IMR-90 (cell line): ENCODE results near the gene IL4R. TPM values are rescaled to one million over a fixed set of nuclear protein-coding genes. Genes with fewer than 3 reads are reported as not detected.
A peak's percentile ranks its signal among the peaks of the same experiment; 100 is the strongest.

Experiments used
- ATAC-seq: fragments of 200-7000 bp; cut with Tn5 transposase; 2 replicates; pipeline ENCODE4 v1.9.1; 2020; ENCODE audit warnings: low read depth, mild to moderate bottlenecking, moderate library complexity
- BruUV-seq: library from RNA; stranded (reverse); fragments of 400-500 nt; replicated peaks from 2 replicates; lab custom pipeline; 2021; lab: Mats Ljungman, UMichigan
- CTCF ChIA-PET: fragments of 300-600 bp; formaldehyde crosslinking; extraction: SDS; loops from one replicate; lab custom pipeline; 2021; ENCODE audit warnings: antibody characterized with exemption; lab: Yijun Ruan, JAX
- POLR2A ChIA-PET: fragments of 300-600 bp; sonication (Branson Sonifier 250); formaldehyde crosslinking; loops from one replicate; lab custom pipeline; 2022; ENCODE audit warnings: antibody characterized with exemption; ENCODE audit not compliant: unreplicated experiment; lab: Charles Lee
- DNase-seq: peaks from one replicate; pipeline ENCODE4 v3.0.0; 2013
- H2AFZ ChIP-seq: replicated peaks from 2 replicates; pipeline ENCODE3; 2013; ENCODE audit warnings: low read length, mild to moderate bottlenecking; ENCODE audit not compliant: poor library complexity
- H2AK5ac ChIP-seq: 2 replicates; pipeline ENCODE4 v1.6.1; 2013; ENCODE audit warnings: low read depth, low read length, inconsistent platforms
- H2AK9ac ChIP-seq: replicated peaks from 2 replicates; pipeline ENCODE3; 2013; ENCODE audit warnings: mild to moderate bottlenecking, low read depth, low read length, moderate library complexity; ENCODE audit not compliant: poor library complexity
- H2BK120ac ChIP-seq: 2 replicates; pipeline ENCODE4 v1.6.1; 2013; ENCODE audit warnings: low read depth, low read length, inconsistent platforms
- H2BK15ac ChIP-seq: 3 replicates; pipeline ENCODE4 v1.6.1; 2013; ENCODE audit warnings: low read depth, low read length, inconsistent platforms
- H2BK20ac ChIP-seq: 2 replicates; pipeline ENCODE4 v1.6.1; 2013; ENCODE audit warnings: low read depth, mild to moderate bottlenecking, inconsistent platforms, low read length, moderate library complexity
- H2BK5ac ChIP-seq: 2 replicates; pipeline ENCODE4 v1.6.1; 2013; ENCODE audit warnings: mild to moderate bottlenecking, low read depth, low read length, inconsistent platforms; ENCODE audit not compliant: poor library complexity, severe bottlenecking
- H3K14ac ChIP-seq: replicated peaks from 2 replicates; pipeline ENCODE4 v1.6.1; 2013; ENCODE audit warnings: low read depth, low read length, inconsistent platforms
- H3K18ac ChIP-seq: 2 replicates; pipeline ENCODE4 v1.6.1; 2013; ENCODE audit warnings: low read depth, low read length, control low read depth
- H3K23ac ChIP-seq: 2 replicates; pipeline ENCODE4 v1.6.1; 2013; ENCODE audit warnings: low read depth, low read length, inconsistent platforms
- H3K27ac ChIP-seq: 2 replicates; pipeline ENCODE4 v1.5.1; 2013; ENCODE audit warnings: mild to moderate bottlenecking, control low read depth, low read length; ENCODE audit not compliant: insufficient read depth
- H3K27me3 ChIP-seq: 2 replicates; pipeline ENCODE4 v1.6.1; 2013; ENCODE audit warnings: low read length; ENCODE audit not compliant: control insufficient read depth, insufficient read depth
- H3K36me3 ChIP-seq: 2 replicates; pipeline ENCODE4 v1.6.1; 2013; ENCODE audit warnings: low read length, mixed read lengths; ENCODE audit not compliant: control insufficient read depth, insufficient read depth
- H3K4ac ChIP-seq: 2 replicates; pipeline ENCODE4 v1.6.1; 2013; ENCODE audit warnings: low read depth, low read length, inconsistent platforms
- H3K4me1 ChIP-seq: 2 replicates; pipeline ENCODE4 v1.6.1; 2013; ENCODE audit warnings: low read length, mixed read lengths; ENCODE audit not compliant: control insufficient read depth, insufficient read depth
- H3K4me2 ChIP-seq: 2 replicates; pipeline ENCODE4 v1.6.1; 2013; ENCODE audit warnings: low read depth, mild to moderate bottlenecking, control low read depth, low read length, moderate library complexity
- H3K4me3 ChIP-seq: 2 replicates; pipeline ENCODE4 v1.5.1; 2013; ENCODE audit warnings: low read depth, mild to moderate bottlenecking, control low read depth, low read length, moderate library complexity; ENCODE audit not compliant: insufficient read depth
- H3K56ac ChIP-seq: 2 replicates; pipeline ENCODE4 v1.6.1; 2013; ENCODE audit warnings: low read length, inconsistent platforms; ENCODE audit not compliant: insufficient read depth; ENCODE audit errors: extremely low read depth
- H3K79me1 ChIP-seq, 2 experiments: 2 replicates each; pipeline ENCODE4 v1.6.1; 2013; ENCODE audit warnings: low read length in 2 of 2, inconsistent platforms in 1 of 2, low read depth in 1 of 2
- H3K9ac ChIP-seq: 2 replicates; pipeline ENCODE4 v1.6.1; 2013; ENCODE audit warnings: low read depth, low read length, control low read depth
- H3K9me1 ChIP-seq: 2 replicates; pipeline ENCODE4 v1.6.1; 2013; ENCODE audit warnings: low read length, inconsistent platforms; ENCODE audit not compliant: insufficient read depth
- H3K9me3 ChIP-seq: 2 replicates; pipeline ENCODE4 v1.6.1; 2013; ENCODE audit warnings: low read length; ENCODE audit not compliant: control insufficient read depth, insufficient read depth
- H4K20me1 ChIP-seq: 2 replicates; pipeline ENCODE4 v1.6.1; 2013; ENCODE audit warnings: low read length, inconsistent platforms; ENCODE audit not compliant: insufficient read depth
- H4K5ac ChIP-seq: 2 replicates; pipeline ENCODE4 v1.6.1; 2013; ENCODE audit warnings: mild to moderate bottlenecking, low read depth, low read length, control low read depth
- H4K8ac ChIP-seq, 2 experiments: 2 replicates each; pipeline ENCODE4 v1.6.1; 2013; ENCODE audit warnings: low read depth in 2 of 2, low read length in 2 of 2, control low read depth in 1 of 2, inconsistent platforms in 1 of 2
- H4K91ac ChIP-seq: 2 replicates; pipeline ENCODE4 v1.6.1; 2013; ENCODE audit warnings: low read depth, low read length, inconsistent platforms; ENCODE audit not compliant: insufficient read depth
- POLR2A ChIP-seq: IDR thresholded peaks from 2 replicates; pipeline ENCODE4 v1.6.1; 2012; ENCODE audit warnings: mild to moderate bottlenecking, low read depth, low read length
- USF2 ChIP-seq: fragments of 150-350 bp; IDR thresholded peaks from 2 replicates; pipeline ENCODE4 v1.6.1; 2017; ENCODE audit warnings: mild to moderate bottlenecking, antibody characterized with exemption, low read length, low read depth
- WGBS, 2 experiments: methylation state at CpG; one replicate each; pipeline versions ENCODE4 v1.1.5 to v1.1.7; 2013; ENCODE audit warnings: missing lambda C conversion rate in 2 of 2; ENCODE audit not compliant: insufficient read length in 1 of 2; ENCODE audit errors: extremely low coverage in 2 of 2; 5-methylcytosine and 5-hydroxymethylcytosine counted together
- dilution Hi-C: fragments of 300-500 bp; cut with HindIII; formaldehyde crosslinking; loops from one replicate; pipeline ENCODE4 v1.14.3; 2018; ENCODE audit warnings: low sequenced_read_pairs; ENCODE audit not compliant: unreplicated experiment
- in situ Hi-C: fragments of 300-500 bp; cut with MboI; formaldehyde crosslinking; loops from 3 replicates; pipeline ENCODE4 v1.14.3; 2019; ENCODE audit warnings: low sequenced_read_pairs, inconsistent platforms, mixed read lengths
- intact Hi-C: fragments of 100-400 bp; cut with micrococcal nuclease; formaldehyde crosslinking; loops from 2 replicates; pipeline ENCODE4 v1.10.0; 2022
- polyA plus RNA-seq, 3 experiments: library from polyadenylated mRNA; depleted of rRNA; stranded (reverse); fragments of >200 nt; gene quantifications; 2 replicates each; pipeline ENCODE4 v1.2.3, GENCODE V29; 2012; ENCODE audit warnings: low replicate concordance in 1 of 3
- total RNA-seq: library from RNA; depleted of rRNA; stranded (reverse); fragments of >200 nt; gene quantifications from 2 replicates; pipeline ENCODE4 v1.2.3, GENCODE V29; 2012

IL4R gene
- total and polyA plus RNA-seq, 2 of the 4 experiments (the other 2 are of a cell fraction): 6.3 to 18.7 TPM

- no peaks in the 10 kb centered on the region for H3K36me3 ChIP-seq
- H3K56ac ChIP-seq: no peak overlapping the region
- POLR2A ChIA-PET: no interaction called here
- no TSS peak for BruUV-seq
- H3K79me1 ChIP-seq: peaks cover 24 to 56% of the 10 kb centered on the region in 2 experiments
- peak overlapping the region; percentile 14; the same call in 1 of the 2 replicates for H2BK120ac ChIP-seq
- H2AK9ac ChIP-seq: no peak overlapping the region
- no peak for DNase-seq
- H3K9me3 ChIP-seq: no peaks in the 10 kb centered on the region
- H3K4me2 ChIP-seq: no peak overlapping the region
- intact Hi-C loops (loop anchor here (5.0 kb wide), 1 partner anchor 46 kb away; the partner anchor contains the start of gene IL4R), in situ Hi-C loops (loop anchor here (5.0 kb wide), 1 partner anchor 46 kb away; the partner anchor contains the start of gene IL4R), dilution Hi-C loops (no loop called here)
- H2BK20ac ChIP-seq: peak overlapping the region; percentile 54; the same call in 1 of the 2 replicates
- H2BK5ac ChIP-seq: no peak overlapping the region
- H4K8ac ChIP-seq: no peak overlapping the region
- CTCF ChIA-PET: interaction anchor here (1.0 kb wide), 1 partner anchor 22 kb away, joined by 4 read pairs; no protein-coding TSS in a partner anchor
- no peak overlapping the region for H3K18ac ChIP-seq
- H4K20me1 ChIP-seq: no peaks in the 10 kb centered on the region
- TF ChIP-seq POLR2A: no peak
- no peak for TF ChIP-seq USF2
- no peak overlapping the region for H3K4me3 ChIP-seq
- peak overlapping the region; percentile 37; the same call in 1 of the 2 replicates for H3K23ac ChIP-seq
- WGBS, 2 experiments: no CpG with 5 or more reads among the region's 1 CpG
- peaks cover 4% of the 10 kb centered on the region for H3K4me1 ChIP-seq
- no peak overlapping the region for H4K5ac ChIP-seq
- no peak overlapping the region for H3K27ac ChIP-seq
- no peak overlapping the region for H2AFZ ChIP-seq
- H3K9me1 ChIP-seq: peaks cover 14% of the 10 kb centered on the region
- 0 out of 3 replicates have a peak overlapping the region, but pooled peaks have one; percentile 31 for H2BK15ac ChIP-seq
- peak overlapping the region; percentile 51; the same call in 1 of the 2 replicates for H2AK5ac ChIP-seq
- peak overlapping the region; percentile 51 for H3K4ac ChIP-seq
- H4K91ac ChIP-seq: no peak overlapping the region
- no peaks in the 10 kb centered on the region for H3K27me3 ChIP-seq
- H3K9ac ChIP-seq: no peak overlapping the region
- no peak for ATAC-seq
- H3K14ac ChIP-seq: no peak overlapping the region
Observed at GRCh38 chr16:27265982-27266381, 47.8 kb upstream of the IL4R start.
